HepG2 (cell line): ENCODE measurements around the gene LASP1. TPM values are rescaled to one million over a fixed set of nuclear protein-coding genes. Genes with fewer than 3 reads are reported as not detected.

Experiments
- ATAC-seq: fragments of 200-7000 bp; cut with Tn5 transposase; 3 replicates; pipeline ENCODE4 v1.9.1; 2020; ENCODE audit warnings: mild to moderate bottlenecking, moderate library complexity
- BruUV-seq: library from RNA; stranded (reverse); fragments of 400-500 nt; replicated peaks from 2 replicates; lab custom pipeline; 2021; lab: Mats Ljungman, UMichigan
- CTCF ChIA-PET: fragments of 300-600 bp; formaldehyde crosslinking; extraction: SDS; loops from one replicate; lab custom pipeline; 2021; ENCODE audit warnings: low total read pairs, inconsistent platforms, low intra/inter-chr PET ratio; lab: Yijun Ruan, JAX
- POLR2A ChIA-PET: fragments of 350-600 bp; sonication (Branson Sonifier 250); formaldehyde crosslinking; loops from one replicate; lab custom pipeline; 2020; ENCODE audit warnings: antibody characterized with exemption, inconsistent platforms; lab: Yijun Ruan, JAX
- DNase-seq: peaks from one replicate; pipeline ENCODE4 v3.0.0-alpha.2; 2015; ENCODE audit warnings: low spot score
- FAIRE-seq: peaks from 3 replicates; lab custom pipeline; 2011; peaks lifted over from hg19 to GRCh38; lab: Jason Lieb, UNC
- H2AFZ ChIP-seq: one replicate; pipeline ENCODE4 v1.6.1; 2011; ENCODE audit warnings: low read length, inconsistent platforms
- H3K27ac ChIP-seq: fragments of 300-600 bp; 3 replicates; pipeline ENCODE4 v1.8.0; 2011; ENCODE audit warnings: mixed run types, mild to moderate bottlenecking, mixed read lengths, low read length, inconsistent platforms; ENCODE audit not compliant: insufficient read depth; ENCODE audit errors: extremely low read length
- H3K27me3 ChIP-seq, 2 experiments: fragments of 200-600 bp in 1 of 2; 2 replicates in 1 of 2; 3 replicates in 1 of 2; pipeline versions ENCODE4 v1.6.0 to v1.8.0; 2011; ENCODE audit warnings: low read length in 2 of 2, mild to moderate bottlenecking in 2 of 2, moderate library complexity in 2 of 2, inconsistent platforms in 1 of 2; ENCODE audit not compliant: insufficient read depth in 2 of 2, control insufficient read depth in 1 of 2
- H3K36me3 ChIP-seq, 2 experiments: fragments of 200-600 bp in 1 of 2; replicated peaks in 1 of 2; 2 replicates in 1 of 2; 3 replicates in 1 of 2; pipeline versions ENCODE4 v1.5.1 to v1.8.0; 2011; ENCODE audit warnings: low read length in 2 of 2, inconsistent platforms in 1 of 2; ENCODE audit not compliant: insufficient read depth in 2 of 2, control insufficient read depth in 1 of 2
- H3K4me1 ChIP-seq: 2 replicates; pipeline ENCODE4 v1.5.1; 2012; ENCODE audit warnings: low read length, inconsistent platforms; ENCODE audit not compliant: insufficient read depth
- H3K4me2 ChIP-seq: 2 replicates; pipeline ENCODE4 v1.6.0; 2011; ENCODE audit warnings: low read depth, low read length, inconsistent platforms
- H3K4me3 ChIP-seq, 3 experiments: fragments of 200-600 bp in 1 of 3; sonication (generic), shearing (Covaris generic) in 1 of 3; replicated peaks in 1 of 3; 2 replicates each; pipeline ENCODE4 v1.5.1; 2011 to 2016; ENCODE audit warnings: low read length in 3 of 3, inconsistent platforms in 2 of 3, low read depth in 2 of 3, mild to moderate bottlenecking in 2 of 3, control low read depth in 1 of 3, mixed read lengths in 1 of 3; ENCODE audit not compliant: insufficient read depth in 1 of 3
- H3K79me2 ChIP-seq: one replicate; pipeline ENCODE4 v1.6.1; 2011; ENCODE audit warnings: low read length, inconsistent platforms; ENCODE audit not compliant: insufficient read depth
- H3K9ac ChIP-seq: 2 replicates; pipeline ENCODE4 v1.6.0; 2011; ENCODE audit warnings: mild to moderate bottlenecking, low read depth, low read length, inconsistent platforms; ENCODE audit not compliant: insufficient read depth
- H3K9me3 ChIP-seq: 2 replicates; pipeline ENCODE4 v1.5.1; 2012; ENCODE audit warnings: mild to moderate bottlenecking, low read length
- H4K20me1 ChIP-seq: 2 replicates; pipeline ENCODE4 v1.6.0; 2011; ENCODE audit warnings: inconsistent platforms, mild to moderate bottlenecking, low read length, moderate library complexity; ENCODE audit not compliant: insufficient read depth
- BRCA1 ChIP-seq: sonication (generic); formaldehyde crosslinking; IDR thresholded peaks from 2 replicates; pipeline ENCODE4 v1.4.0; 2020; ENCODE audit warnings: missing genetic modification reagents
- MLLT10 ChIP-seq: sonication (generic); formaldehyde crosslinking; IDR thresholded peaks from 2 replicates; pipeline ENCODE4 v1.4.0; 2020; ENCODE audit warnings: missing genetic modification reagents
- NCOA1 ChIP-seq: sonication (generic); formaldehyde crosslinking; IDR thresholded peaks from 2 replicates; pipeline ENCODE4 v1.9.0; 2021; ENCODE audit warnings: missing genetic modification reagents
- ZFP90 ChIP-seq: sonication (generic); formaldehyde crosslinking; IDR thresholded peaks from 2 replicates; pipeline ENCODE4 v1.8.0; 2022; ENCODE audit warnings: missing genetic modification reagents, mild to moderate bottlenecking, inconsistent platforms, borderline replicate concordance
- ZFY ChIP-seq: sonication (generic); formaldehyde crosslinking; IDR thresholded peaks from 2 replicates; pipeline ENCODE4 v1.4.0; 2020; ENCODE audit warnings: missing genetic modification reagents
- ZKSCAN5 ChIP-seq: sonication (generic); formaldehyde crosslinking; IDR thresholded peaks from 2 replicates; pipeline ENCODE4 v1.5.1; 2020; ENCODE audit warnings: mild to moderate bottlenecking, missing genetic modification reagents
- ZNF773 ChIP-seq: sonication (generic); formaldehyde crosslinking; IDR thresholded peaks from 2 replicates; pipeline ENCODE4 v1.4.0; 2020; ENCODE audit warnings: missing genetic modification reagents, borderline replicate concordance
- ZSCAN25 ChIP-seq: sonication (generic); formaldehyde crosslinking; IDR thresholded peaks from 2 replicates; pipeline ENCODE4 v1.8.0; 2022; ENCODE audit warnings: mild to moderate bottlenecking, missing genetic modification reagents
- WGBS: methylation state at CpG from one replicate; pipeline ENCODE4 v1.1.6; 2017; ENCODE audit warnings: low lambda C conversion rate; 5-methylcytosine and 5-hydroxymethylcytosine counted together
- in situ Hi-C: cut with HindIII; loops from 2 replicates; pipeline ENCODE4 v1.10.0; 2017; ENCODE audit warnings: low pct_unique_long_range_greater_than_20kb; ENCODE audit not compliant: extremely low pct_ligation_motif_present
- intact Hi-C: fragments of 100-400 bp; cut with micrococcal nuclease; formaldehyde crosslinking; loops from one replicate; pipeline ENCODE4 v1.10.0; 2022; ENCODE audit not compliant: unreplicated experiment
- polyA plus RNA-seq, 8 experiments: library from polyadenylated mRNA; depleted of rRNA in 3 of 8; stranded (reverse) in 7 of 8; unstranded in 1 of 8; fragments of >200 nt; fragmentation: Illumina TruSeq in 4 of 8; extraction: Trizol in 4 of 8; gene quantifications; 2 replicates each; pipeline versions ENCODE4 v1.2.1 to v1.2.3, GENCODE V29; 2011 to 2016; ENCODE audit warnings: low read depth in 4 of 8, missing spikeins in 1 of 8, mixed read lengths in 1 of 8; ENCODE audit not compliant: insufficient read depth in 1 of 8
- total RNA-seq, 5 experiments: library from RNA; depleted of rRNA; stranded (reverse); fragments of >200 nt; fragmentation: Illumina TruSeq; extraction: Trizol; gene quantifications; 2 replicates each; pipeline ENCODE4 v1.2.3, GENCODE V29; 2016; ENCODE audit warnings: low read depth in 1 of 5
- TF ChIP-seq, protein P1 (sequence below): sonication (generic); formaldehyde crosslinking; IDR thresholded peaks from 2 replicates; pipeline ENCODE4 v1.4.0; 2020; ENCODE audit warnings: missing genetic modification reagents, mild to moderate bottlenecking, borderline replicate concordance
- TF ChIP-seq, protein P2 (sequence below): sonication (generic); formaldehyde crosslinking; IDR thresholded peaks from 2 replicates; pipeline ENCODE4 v1.5.0; 2020; ENCODE audit warnings: mild to moderate bottlenecking, missing genetic modification reagents, borderline replicate concordance
- TF ChIP-seq, protein P3 (sequence below), 2 experiments: IDR thresholded peaks; 2 replicates each; pipeline ENCODE4 v1.6.1; 2011 to 2012; ENCODE audit warnings: low read length in 2 of 2, borderline replicate concordance in 1 of 2, low read depth in 1 of 2, mild to moderate bottlenecking in 1 of 2, moderate library complexity in 1 of 2
- TF ChIP-seq, protein P4 (sequence below): fragments of 450-650 bp; IDR thresholded peaks from 2 replicates; pipeline ENCODE4 v1.6.1; 2017

The LASP1 gene
- total and polyA plus RNA-seq, 2 of the 13 experiments (the other 11 are each of a cell fraction or from before 2014, with no cell fraction given), result 70.1 to 97.0 TPM

DNA sequence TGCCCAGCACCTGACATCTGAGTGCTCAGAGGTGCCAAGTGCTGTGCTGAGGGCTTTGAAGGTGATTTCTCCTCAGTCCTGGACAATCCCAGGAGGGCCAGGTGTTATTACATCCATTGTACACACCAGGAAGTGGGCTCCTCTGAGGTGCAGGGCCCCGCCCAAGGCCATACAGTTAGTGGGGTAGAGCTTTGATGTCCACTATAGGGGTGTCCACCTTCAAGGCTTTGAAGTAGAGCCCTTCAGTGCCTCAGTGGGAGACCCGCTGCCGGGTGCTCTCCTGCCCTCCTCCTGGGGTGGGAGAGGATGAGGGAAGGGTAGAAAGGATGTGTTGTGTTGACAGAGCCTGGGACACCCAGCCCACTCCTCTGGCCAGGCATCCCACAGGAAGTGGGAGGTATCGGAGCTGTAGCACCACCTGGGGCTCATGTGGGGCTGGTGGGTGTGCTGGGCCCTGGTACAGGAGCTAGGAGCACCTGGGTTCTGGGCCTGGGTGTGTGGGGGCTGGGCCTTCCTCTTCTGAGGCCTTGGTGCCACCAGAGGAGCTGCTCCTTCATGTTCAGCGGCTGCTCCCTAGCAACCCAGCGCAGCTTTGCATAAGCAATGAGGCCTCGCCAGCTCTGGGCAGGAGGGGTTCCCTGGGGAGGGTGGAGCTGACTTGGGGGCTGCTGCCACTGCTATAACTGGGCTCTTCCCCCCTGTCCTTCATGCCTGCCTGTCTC lies 7.4 kb downstream of the LASP1 start:
- no peak for FAIRE-seq
- no TSS peak for BruUV-seq
- no peak for ATAC-seq
- Histone ChIP-seq H3K9me3 (no peaks in the 10 kb centered on the region), H3K4me2 (no peak overlapping the region), H3K4me1 (peaks cover 76% of the 10 kb centered on the region), H3K79me2 (peaks cover 75% of the 10 kb centered on the region), H4K20me1 (peaks cover 63% of the 10 kb centered on the region), H3K4me3 (no peak overlapping the region), H3K9ac (no peak overlapping the region), H3K36me3 (peaks cover 40 to 62% of the 10 kb centered on the region in 2 experiments), H3K27me3 (no peaks in the 10 kb centered on the region), H3K27ac (no peak overlapping the region), H2AFZ (no peak overlapping the region)
- intact Hi-C loops, result no loop called here
- CTCF ChIA-PET, result no interaction called here
- WGBS, result 89% methylated on average over 5 of the region's 7 CpGs
- no peak for DNase-seq
- POLR2A ChIA-PET, result interaction anchor here (1.2 kb wide), 1 partner anchor 8 kb away, joined by 3 read pairs; no protein-coding TSS in a partner anchor
- in situ Hi-C loops, result no loop called here
- TF ChIP-seq, protein P1, sequence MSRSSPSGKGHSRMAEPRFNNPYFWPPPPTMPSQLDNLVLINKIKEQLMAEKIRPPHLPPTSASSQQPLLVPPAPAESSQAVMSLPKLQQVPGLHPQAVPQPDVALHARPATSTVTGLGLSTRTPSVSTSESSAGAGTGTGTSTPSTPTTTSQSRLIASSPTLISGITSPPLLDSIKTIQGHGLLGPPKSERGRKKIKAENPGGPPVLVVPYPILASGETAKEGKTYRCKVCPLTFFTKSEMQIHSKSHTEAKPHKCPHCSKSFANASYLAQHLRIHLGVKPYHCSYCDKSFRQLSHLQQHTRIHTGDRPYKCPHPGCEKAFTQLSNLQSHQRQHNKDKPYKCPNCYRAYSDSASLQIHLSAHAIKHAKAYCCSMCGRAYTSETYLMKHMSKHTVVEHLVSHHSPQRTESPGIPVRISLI (CRISPR knock-in tag), result no peak
- TF ChIP-seq ZFY (CRISPR knock-in tag) (0 out of 2 replicates have a peak, but pooled peaks have one; percentile 15), ZSCAN25 (CRISPR knock-in tag) (no peak), BRCA1 (CRISPR knock-in tag) (no peak), ZNF773 (CRISPR knock-in tag) (no peak), ZFP90 (CRISPR knock-in tag) (0 out of 2 replicates have a peak, but pooled peaks have one; percentile 40), NCOA1 (CRISPR knock-in tag) (no peak), ZKSCAN5 (no peak), MLLT10 (CRISPR knock-in tag) (no peak)
- TF ChIP-seq, protein P2, sequence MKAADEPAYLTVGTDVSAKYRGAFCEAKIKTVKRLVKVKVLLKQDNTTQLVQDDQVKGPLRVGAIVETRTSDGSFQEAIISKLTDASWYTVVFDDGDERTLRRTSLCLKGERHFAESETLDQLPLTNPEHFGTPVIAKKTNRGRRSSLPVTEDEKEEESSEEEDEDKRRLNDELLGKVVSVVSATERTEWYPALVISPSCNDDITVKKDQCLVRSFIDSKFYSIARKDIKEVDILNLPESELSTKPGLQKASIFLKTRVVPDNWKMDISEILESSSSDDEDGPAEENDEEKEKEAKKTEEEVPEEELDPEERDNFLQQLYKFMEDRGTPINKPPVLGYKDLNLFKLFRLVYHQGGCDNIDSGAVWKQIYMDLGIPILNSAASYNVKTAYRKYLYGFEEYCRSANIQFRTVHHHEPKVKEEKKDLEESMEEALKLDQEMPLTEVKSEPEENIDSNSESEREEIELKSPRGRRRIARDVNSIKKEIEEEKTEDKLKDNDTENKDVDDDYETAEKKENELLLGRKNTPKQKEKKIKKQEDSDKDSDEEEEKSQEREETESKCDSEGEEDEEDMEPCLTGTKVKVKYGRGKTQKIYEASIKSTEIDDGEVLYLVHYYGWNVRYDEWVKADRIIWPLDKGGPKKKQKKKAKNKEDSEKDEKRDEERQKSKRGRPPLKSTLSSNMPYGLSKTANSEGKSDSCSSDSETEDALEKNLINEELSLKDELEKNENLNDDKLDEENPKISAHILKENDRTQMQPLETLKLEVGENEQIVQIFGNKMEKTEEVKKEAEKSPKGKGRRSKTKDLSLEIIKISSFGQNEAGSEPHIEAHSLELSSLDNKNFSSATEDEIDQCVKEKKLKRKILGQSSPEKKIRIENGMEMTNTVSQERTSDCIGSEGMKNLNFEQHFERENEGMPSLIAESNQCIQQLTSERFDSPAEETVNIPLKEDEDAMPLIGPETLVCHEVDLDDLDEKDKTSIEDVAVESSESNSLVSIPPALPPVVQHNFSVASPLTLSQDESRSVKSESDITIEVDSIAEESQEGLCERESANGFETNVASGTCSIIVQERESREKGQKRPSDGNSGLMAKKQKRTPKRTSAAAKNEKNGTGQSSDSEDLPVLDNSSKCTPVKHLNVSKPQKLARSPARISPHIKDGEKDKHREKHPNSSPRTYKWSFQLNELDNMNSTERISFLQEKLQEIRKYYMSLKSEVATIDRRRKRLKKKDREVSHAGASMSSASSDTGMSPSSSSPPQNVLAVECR (CRISPR knock-in tag), result no peak
- TF ChIP-seq, protein P3, sequence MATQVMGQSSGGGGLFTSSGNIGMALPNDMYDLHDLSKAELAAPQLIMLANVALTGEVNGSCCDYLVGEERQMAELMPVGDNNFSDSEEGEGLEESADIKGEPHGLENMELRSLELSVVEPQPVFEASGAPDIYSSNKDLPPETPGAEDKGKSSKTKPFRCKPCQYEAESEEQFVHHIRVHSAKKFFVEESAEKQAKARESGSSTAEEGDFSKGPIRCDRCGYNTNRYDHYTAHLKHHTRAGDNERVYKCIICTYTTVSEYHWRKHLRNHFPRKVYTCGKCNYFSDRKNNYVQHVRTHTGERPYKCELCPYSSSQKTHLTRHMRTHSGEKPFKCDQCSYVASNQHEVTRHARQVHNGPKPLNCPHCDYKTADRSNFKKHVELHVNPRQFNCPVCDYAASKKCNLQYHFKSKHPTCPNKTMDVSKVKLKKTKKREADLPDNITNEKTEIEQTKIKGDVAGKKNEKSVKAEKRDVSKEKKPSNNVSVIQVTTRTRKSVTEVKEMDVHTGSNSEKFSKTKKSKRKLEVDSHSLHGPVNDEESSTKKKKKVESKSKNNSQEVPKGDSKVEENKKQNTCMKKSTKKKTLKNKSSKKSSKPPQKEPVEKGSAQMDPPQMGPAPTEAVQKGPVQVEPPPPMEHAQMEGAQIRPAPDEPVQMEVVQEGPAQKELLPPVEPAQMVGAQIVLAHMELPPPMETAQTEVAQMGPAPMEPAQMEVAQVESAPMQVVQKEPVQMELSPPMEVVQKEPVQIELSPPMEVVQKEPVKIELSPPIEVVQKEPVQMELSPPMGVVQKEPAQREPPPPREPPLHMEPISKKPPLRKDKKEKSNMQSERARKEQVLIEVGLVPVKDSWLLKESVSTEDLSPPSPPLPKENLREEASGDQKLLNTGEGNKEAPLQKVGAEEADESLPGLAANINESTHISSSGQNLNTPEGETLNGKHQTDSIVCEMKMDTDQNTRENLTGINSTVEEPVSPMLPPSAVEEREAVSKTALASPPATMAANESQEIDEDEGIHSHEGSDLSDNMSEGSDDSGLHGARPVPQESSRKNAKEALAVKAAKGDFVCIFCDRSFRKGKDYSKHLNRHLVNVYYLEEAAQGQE (IDR thresholded peaks at IDR 0.05; ENCODE audit: borderline replicate concordance in 1 of 2, low read depth in 1 of 2, low read length in 2 of 2), result no peak
- TF ChIP-seq, protein P4, sequence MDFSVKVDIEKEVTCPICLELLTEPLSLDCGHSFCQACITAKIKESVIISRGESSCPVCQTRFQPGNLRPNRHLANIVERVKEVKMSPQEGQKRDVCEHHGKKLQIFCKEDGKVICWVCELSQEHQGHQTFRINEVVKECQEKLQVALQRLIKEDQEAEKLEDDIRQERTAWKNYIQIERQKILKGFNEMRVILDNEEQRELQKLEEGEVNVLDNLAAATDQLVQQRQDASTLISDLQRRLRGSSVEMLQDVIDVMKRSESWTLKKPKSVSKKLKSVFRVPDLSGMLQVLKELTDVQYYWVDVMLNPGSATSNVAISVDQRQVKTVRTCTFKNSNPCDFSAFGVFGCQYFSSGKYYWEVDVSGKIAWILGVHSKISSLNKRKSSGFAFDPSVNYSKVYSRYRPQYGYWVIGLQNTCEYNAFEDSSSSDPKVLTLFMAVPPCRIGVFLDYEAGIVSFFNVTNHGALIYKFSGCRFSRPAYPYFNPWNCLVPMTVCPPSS, result no peak
